ENCODE measurements around the gene SDR42E2. TPM values are rescaled to one million over a fixed set of nuclear protein-coding genes. Genes with fewer than 3 reads are reported as not detected.

Gene SDR42E2
- total RNA-seq, 1 donor from 2014 or later: not detected

DNA sequence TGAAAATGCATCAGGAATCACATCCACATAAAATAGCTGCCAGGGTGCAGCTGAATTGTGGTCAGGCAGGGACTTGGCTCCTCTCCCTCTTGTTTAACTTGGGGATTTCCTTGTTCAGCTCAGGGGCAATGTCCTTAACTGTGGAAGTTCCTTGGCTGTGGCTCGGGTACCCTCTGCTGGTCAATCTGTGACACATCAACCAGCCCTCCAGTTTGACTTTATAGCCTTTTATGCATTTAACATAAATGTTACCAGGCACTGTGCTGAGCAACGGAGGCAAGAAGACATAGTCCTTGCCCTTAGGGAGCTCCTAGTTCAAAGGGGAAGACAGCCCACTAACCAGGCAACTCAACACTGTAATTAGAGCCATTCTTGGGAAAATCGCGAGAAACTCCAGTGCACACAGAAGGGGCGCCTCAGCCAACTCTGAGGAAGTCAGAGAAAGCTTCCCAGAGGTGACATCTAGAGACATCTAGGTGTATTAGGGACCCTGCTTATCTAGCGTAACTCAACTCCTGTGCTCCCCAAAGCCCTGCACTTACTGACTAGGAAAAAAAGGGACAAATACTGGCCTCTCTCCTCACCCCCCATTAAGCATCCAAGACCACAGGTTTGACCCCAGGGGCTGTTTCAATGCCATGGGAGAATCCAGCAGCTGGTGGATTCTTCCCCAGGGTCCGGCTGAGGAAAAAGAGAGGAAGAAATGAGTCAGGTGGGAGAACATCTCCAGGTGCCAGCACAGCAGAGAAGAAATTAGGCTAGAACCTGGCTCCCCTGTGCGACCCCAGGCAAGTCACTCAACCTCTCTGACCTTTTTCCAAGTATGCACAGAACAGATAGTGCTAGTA lies 26.5 kb downstream of the SDR42E2 start:
- Mint-ChIP-seq H3K27me3 (peaks cover 12% of the 10 kb centered on the region), H3K36me3 (ENCODE audit: insufficient read depth) (no peaks in the 10 kb centered on the region), H3K27ac (peak overlapping the region; percentile 59), H3K9me3 (ENCODE audit: low read depth) (no peaks in the 10 kb centered on the region), H3K4me1 (ENCODE audit: low read depth) (peaks cover 11% of the 10 kb centered on the region), H3K4me3 (ENCODE audit: low read depth) (peak overlapping the region; percentile 49)
- peak; percentile 51 for DNase-seq (ENCODE audit: low spot score, unreplicated experiment)
- TF ChIP-seq, protein P1, sequence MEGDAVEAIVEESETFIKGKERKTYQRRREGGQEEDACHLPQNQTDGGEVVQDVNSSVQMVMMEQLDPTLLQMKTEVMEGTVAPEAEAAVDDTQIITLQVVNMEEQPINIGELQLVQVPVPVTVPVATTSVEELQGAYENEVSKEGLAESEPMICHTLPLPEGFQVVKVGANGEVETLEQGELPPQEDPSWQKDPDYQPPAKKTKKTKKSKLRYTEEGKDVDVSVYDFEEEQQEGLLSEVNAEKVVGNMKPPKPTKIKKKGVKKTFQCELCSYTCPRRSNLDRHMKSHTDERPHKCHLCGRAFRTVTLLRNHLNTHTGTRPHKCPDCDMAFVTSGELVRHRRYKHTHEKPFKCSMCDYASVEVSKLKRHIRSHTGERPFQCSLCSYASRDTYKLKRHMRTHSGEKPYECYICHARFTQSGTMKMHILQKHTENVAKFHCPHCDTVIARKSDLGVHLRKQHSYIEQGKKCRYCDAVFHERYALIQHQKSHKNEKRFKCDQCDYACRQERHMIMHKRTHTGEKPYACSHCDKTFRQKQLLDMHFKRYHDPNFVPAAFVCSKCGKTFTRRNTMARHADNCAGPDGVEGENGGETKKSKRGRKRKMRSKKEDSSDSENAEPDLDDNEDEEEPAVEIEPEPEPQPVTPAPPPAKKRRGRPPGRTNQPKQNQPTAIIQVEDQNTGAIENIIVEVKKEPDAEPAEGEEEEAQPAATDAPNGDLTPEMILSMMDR (IDR thresholded peaks at IDR 0.05; ENCODE audit: unreplicated experiment): peak; percentile 84

DNA sequence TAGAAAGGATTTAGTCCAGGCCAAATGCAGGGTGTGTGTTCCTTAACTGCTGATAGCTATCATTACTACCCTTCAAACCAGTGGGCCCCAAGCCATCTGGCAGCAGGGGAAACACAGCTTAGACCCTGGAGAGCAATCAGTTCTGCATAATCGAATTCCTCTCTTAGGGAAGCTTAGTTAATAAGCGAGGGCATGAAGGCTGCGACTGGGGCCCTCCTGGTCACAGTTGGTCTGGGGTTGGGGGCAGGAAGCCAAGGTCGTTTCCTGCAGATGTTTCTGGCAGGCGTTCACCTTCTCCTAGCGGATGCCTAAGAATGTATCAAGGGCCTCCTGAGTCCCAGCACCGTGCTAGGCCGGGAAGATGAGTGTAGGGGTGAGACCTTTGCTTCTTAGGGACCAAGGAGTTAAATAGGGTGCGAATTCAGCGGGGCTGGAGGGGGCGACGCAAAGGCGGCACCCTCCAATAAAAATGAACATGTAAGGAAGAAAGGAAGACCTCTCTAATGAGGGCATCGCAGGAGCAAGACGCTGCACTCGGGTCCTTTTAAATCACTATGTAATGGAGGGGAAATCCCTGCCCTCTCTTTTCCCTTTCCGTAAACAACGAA lies 27.3 kb downstream of the SDR42E2 start:
- Mint-ChIP-seq H3K4me3 (ENCODE audit: low read depth) (peak overlapping the region; percentile 92), H3K9me3 (ENCODE audit: low read depth) (no peaks in the 10 kb centered on the region), H3K27ac (peak overlapping the region; percentile 76), H3K36me3 (ENCODE audit: insufficient read depth) (no peaks in the 10 kb centered on the region), H3K4me1 (ENCODE audit: low read depth) (peaks cover 11% of the 10 kb centered on the region), H3K27me3 (peaks cover 15% of the 10 kb centered on the region)
- TF ChIP-seq, protein P1 (IDR thresholded peaks at IDR 0.05; ENCODE audit: unreplicated experiment): no peak
- no peak for DNase-seq (ENCODE audit: low spot score, unreplicated experiment)

DNA sequence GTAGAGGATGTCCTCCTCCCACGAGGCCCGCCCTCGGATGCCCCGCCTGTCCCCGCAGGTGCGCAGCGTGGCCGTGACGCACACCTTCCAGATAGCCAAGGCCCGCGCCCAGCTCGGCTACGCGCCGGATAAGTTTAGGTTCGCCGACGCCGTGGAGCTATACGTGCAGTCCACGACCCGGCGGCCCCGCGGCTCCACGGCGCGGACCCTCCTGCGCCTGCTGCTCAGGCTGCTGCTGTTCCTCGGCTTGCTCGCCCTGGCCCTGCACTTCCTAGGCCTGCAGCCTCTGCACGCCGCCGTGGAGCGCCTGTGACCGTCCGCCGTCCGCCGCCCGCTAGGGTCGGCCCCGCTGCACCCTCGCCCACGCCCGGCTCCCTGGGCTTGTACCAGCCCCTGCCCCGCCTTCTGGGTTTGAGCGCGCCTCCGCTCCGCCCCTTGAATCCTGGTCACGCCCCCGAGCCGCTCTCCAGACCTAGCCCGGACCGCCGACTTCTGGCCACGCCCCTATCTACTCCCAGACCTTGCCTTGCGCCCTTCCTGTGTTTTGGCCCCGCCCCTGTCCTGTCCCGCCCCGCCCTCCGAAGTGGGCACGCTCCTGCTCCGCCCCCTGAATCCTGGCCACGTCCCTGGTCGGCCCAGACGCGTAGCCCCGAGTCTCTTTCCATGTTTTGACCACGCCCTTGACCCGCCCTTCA lies 27.9 kb downstream of the SDR42E2 start:
- Mint-ChIP-seq H3K27me3 (peaks cover 15% of the 10 kb centered on the region), H3K9me3 (ENCODE audit: low read depth) (no peaks in the 10 kb centered on the region), H3K36me3 (ENCODE audit: insufficient read depth) (no peaks in the 10 kb centered on the region), H3K4me1 (ENCODE audit: low read depth) (peaks cover 11% of the 10 kb centered on the region), H3K27ac (peak overlapping the region; percentile 99), H3K4me3 (ENCODE audit: low read depth) (peak overlapping the region; percentile 92)
- TF ChIP-seq, protein P1 (IDR thresholded peaks at IDR 0.05; ENCODE audit: unreplicated experiment): no peak
- DNase-seq (ENCODE audit: low spot score, unreplicated experiment): peak; percentile 99

DNA sequence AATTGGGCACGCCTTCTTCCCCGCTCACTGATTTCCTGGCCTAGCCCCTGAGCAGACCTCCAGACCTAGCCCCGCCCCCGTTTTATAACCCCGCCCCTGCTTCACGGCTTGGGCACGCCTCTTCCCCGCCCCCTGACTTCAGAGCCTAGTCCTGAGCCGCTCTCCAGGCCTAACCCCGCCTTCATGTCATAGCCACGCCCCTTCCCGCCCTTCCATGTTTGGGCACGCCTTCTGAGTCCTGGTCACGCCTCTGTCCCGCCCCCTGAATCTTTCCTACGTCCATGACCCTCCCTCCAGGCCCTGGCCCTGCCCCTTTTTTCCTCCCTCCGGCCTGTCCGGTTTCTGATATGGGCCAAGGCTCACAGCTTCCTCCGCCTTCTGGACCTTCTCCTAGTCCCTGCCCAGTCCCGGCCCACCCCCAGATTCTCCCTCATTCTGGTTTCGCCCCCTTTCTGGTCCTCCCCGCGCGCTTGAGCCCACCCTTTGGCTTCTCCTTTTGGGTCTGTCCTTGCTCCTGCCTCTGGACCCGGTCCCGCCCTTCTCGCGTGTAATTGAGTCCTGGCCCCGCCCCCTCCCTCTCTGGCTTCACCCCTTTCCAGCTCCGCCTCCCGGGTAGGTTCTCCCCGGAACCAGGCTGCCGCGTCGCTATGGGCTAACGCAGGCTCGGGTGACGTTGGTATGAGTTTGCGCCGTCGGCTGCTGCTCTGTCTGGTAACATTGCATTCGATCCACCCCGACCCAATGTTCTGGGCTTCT lies 28.6 kb downstream of the SDR42E2 start:
- Mint-ChIP-seq H3K36me3 (ENCODE audit: insufficient read depth) (peaks cover 2% of the 10 kb centered on the region), H3K27ac (peak overlapping the region; percentile 99), H3K27me3 (peaks cover 15% of the 10 kb centered on the region), H3K4me1 (ENCODE audit: low read depth) (peaks cover 11% of the 10 kb centered on the region), H3K9me3 (ENCODE audit: low read depth) (no peaks in the 10 kb centered on the region), H3K4me3 (ENCODE audit: low read depth) (peak overlapping the region; percentile 92)
- TF ChIP-seq, protein P1 (IDR thresholded peaks at IDR 0.05; ENCODE audit: unreplicated experiment): no peak
- DNase-seq (ENCODE audit: low spot score, unreplicated experiment): peak; percentile 92

Data from progenitor cell of endocrine pancreas (in vitro differentiated cells).